Measurements from ENCODE around the gene NBEA. TPM values are rescaled to one million over a fixed set of nuclear protein-coding genes. Genes with fewer than 3 reads are reported as not detected.

The NBEA gene
- total RNA-seq, 1 experiment from 2014 or later = 4.1 TPM

- TF ChIP-seq CBX3 (IDR thresholded peaks at IDR 0.05; ENCODE audit: low read depth) (no peak), YY1 (IDR thresholded peaks at IDR 0.05; ENCODE audit: extremely low read depth, insufficient replicate concordance, low read depth, low read length) (no peak), SRF (IDR thresholded peaks at IDR 0.05; ENCODE audit: low read depth) (no peak), EZH2 (IDR thresholded peaks at IDR 0.05) (no peak), ELF1 (IDR thresholded peaks at IDR 0.05; ENCODE audit: borderline replicate concordance, low read depth) (no peak), ZBTB33 (IDR thresholded peaks at IDR 0.05; ENCODE audit: extremely low read depth, insufficient replicate concordance, low read length) (no peak)
Observed at GRCh38 chr13:35694031-35694430, 752.0 kb downstream of the NBEA start (continued).

GRCh38 chr13:35694549-35695447, 752.7 kb downstream of the NBEA start:
- no peak overlapping the region for H2AFZ ChIP-seq (ENCODE audit: low read depth, low read length, poor library complexity, severe bottlenecking)
- no TSS peak for BruUV-seq (replicated peaks)
- no peak for ATAC-seq
- no peak overlapping the region for H3K4me2 ChIP-seq (ENCODE audit: low read length)
- H3K4me3 ChIP-seq (replicated peaks in 1 of 2; ENCODE audit: low read depth in 1 of 2, low read length in 2 of 2) = no peak overlapping the region
- DNase-seq (ENCODE audit: low read depth, low spot score) = no peak
- TF ChIP-seq REST (IDR thresholded peaks at IDR 0.05; ENCODE audit: low read depth) (no peak), TCF7L2 (IDR thresholded peaks at IDR 0.05; ENCODE audit: borderline replicate concordance, extremely low read depth, insufficient read depth, insufficient read length) (no peak), SP1 (IDR thresholded peaks at IDR 0.05; ENCODE audit: low read depth) (no peak), POLR2AphosphoS5 (IDR thresholded peaks at IDR 0.05; ENCODE audit: low read depth, low read length) (no peak), CBX3 (IDR thresholded peaks at IDR 0.05; ENCODE audit: low read depth) (no peak), RAD21 (IDR thresholded peaks at IDR 0.05; ENCODE audit: low read depth) (no peak), ZFX (IDR thresholded peaks at IDR 0.05) (no peak)
- H3K4me1 ChIP-seq (ENCODE audit: control insufficient read depth in 1 of 2, insufficient read depth in 2 of 2, low read length in 2 of 2) = peaks cover 4 to 6% of the 10 kb centered on the region in 2 experiments; a peak in 2 of 4 replicates
- no peaks in the 10 kb centered on the region for H3K79me2 ChIP-seq (ENCODE audit: insufficient read depth, low read length)
- no peak overlapping the region for H3K9ac ChIP-seq (ENCODE audit: low read length)
- H3K9me3 ChIP-seq (ENCODE audit: control insufficient read depth in 1 of 2, insufficient read depth in 1 of 2, low read depth in 1 of 2, low read length in 2 of 2) = no peaks in the 10 kb centered on the region
- H3K36me3 ChIP-seq (ENCODE audit: control insufficient read depth in 1 of 2, insufficient read depth in 2 of 2, low read length in 2 of 2) = no peaks in the 10 kb centered on the region
- intact Hi-C loops (cut with micrococcal nuclease) = no loop called here
- H3K9me2 ChIP-seq (ENCODE audit: insufficient read depth) = no peaks in the 10 kb centered on the region
- POLR2A ChIA-PET = no interaction called here
- CTCF ChIA-PET = no interaction called here
- no peaks in the 10 kb centered on the region for H3K27me3 ChIP-seq (ENCODE audit: insufficient read depth, low read length)
- no peaks in the 10 kb centered on the region for H4K20me1 ChIP-seq (ENCODE audit: insufficient read depth)
- RAD21 ChIA-PET (ENCODE audit: low non-redundant PET in 1 of 2, low total read pairs in 2 of 2, uncharacterized antibody in 2 of 2, unreplicated experiment in 2 of 2) = no interaction called here
- H3K27ac ChIP-seq (ENCODE audit: low read depth, low read length) = no peak overlapping the region
